Measurements from ENCODE around the gene ZNF276.
"Not testable (repeated sequence)": the region's sequence is repeated elsewhere in the genome, so short reads cannot be mapped to it uniquely, and the experiment has no call there.

The ZNF276 gene

GRCh38 chr16:89691986-89692569 is 29.3 kb upstream of the ZNF276 start:
- TF ChIP-seq CTCF (IDR thresholded peaks at IDR 0.05; ENCODE audit: control extremely low read depth, extremely low read depth, low read depth, missing control alignments), result no peak
- ChIA-PET CTCF (interaction anchor here (1.5 kb wide), 1 partner anchor 8 kb away, joined by 3 read pairs; no protein-coding TSS in a partner anchor), POLR2A (no interaction called here)
- DNase-seq (ENCODE audit: extremely low spot score), result no peak

- POLR2A ChIA-PET, result no interaction called here
- CTCF ChIA-PET, result no interaction called here
- DNase-seq (ENCODE audit: extremely low spot score), result no peak
- TF ChIP-seq CTCF (IDR thresholded peaks at IDR 0.05; ENCODE audit: control extremely low read depth, extremely low read depth, low read depth, missing control alignments), result no peak
These were observed 28.0 kb upstream of the ZNF276 start for GRCh38 chr16:89693289-89693731.

GRCh38 chr16:89693931-89694783 is 27.2 kb upstream of the ZNF276 start:
- no peak for TF ChIP-seq CTCF (IDR thresholded peaks at IDR 0.05; ENCODE audit: control extremely low read depth, extremely low read depth, low read depth, missing control alignments)
- ChIA-PET POLR2A (interaction anchor here (0.6 kb wide), 1 partner anchor 123 kb away, joined by 5 read pairs; no protein-coding TSS in a partner anchor), CTCF (no interaction called here)
- no peak for DNase-seq (ENCODE audit: extremely low spot score)

- not testable (repeated sequence) for DNase-seq (ENCODE audit: extremely low spot score)
- CTCF ChIA-PET, result interaction anchor here (1.5 kb wide), 1 partner anchor 166 kb away, joined by 3 read pairs; no protein-coding TSS in a partner anchor
- POLR2A ChIA-PET, result interaction anchor here (0.6 kb wide), 1 partner anchor 123 kb away, joined by 5 read pairs; no protein-coding TSS in a partner anchor
These were observed 26.6 kb upstream of the ZNF276 start for GRCh38 chr16:89694784-89695085.

- DNase-seq (ENCODE audit: extremely low spot score), result no peak
- no peak for TF ChIP-seq CTCF (IDR thresholded peaks at IDR 0.05; ENCODE audit: control extremely low read depth, extremely low read depth, low read depth, missing control alignments)
- ChIA-PET CTCF (interaction anchor here (1.2 to 1.5 kb wide), 3 partner anchors 11 to 165 kb away, joined by 3 read pairs; no protein-coding TSS in a partner anchor), POLR2A (no interaction called here)
These were observed 26.1 kb upstream of the ZNF276 start for GRCh38 chr16:89695086-89695874.

GRCh38 chr16:89695875-89696669 is 25.3 kb upstream of the ZNF276 start:
- ChIA-PET POLR2A (no interaction called here), CTCF (interaction anchor here (1.2 to 3.1 kb wide), 4 partner anchors 10 to 164 kb away, joined by 3 to 11 read pairs (median 3); no protein-coding TSS in a partner anchor)
- no peak for DNase-seq (ENCODE audit: extremely low spot score)
- TF ChIP-seq CTCF (IDR thresholded peaks at IDR 0.05; ENCODE audit: control extremely low read depth, extremely low read depth, low read depth, missing control alignments), result no peak
